ENCODE results near the gene HABP4. TPM values are rescaled to one million over a fixed set of nuclear protein-coding genes. Genes with fewer than 3 reads are reported as not detected.

Gene HABP4
- total RNA-seq, 2 donors from 2014 or later: 2.8 to 4.4 TPM

- Histone ChIP-seq H3K36me3 (no peaks in the 10 kb centered on the region), H3K27ac (no peak overlapping the region), H3K4me3 (no peak overlapping the region), H3K9me3 (no peaks in the 10 kb centered on the region), H3K4me1 (no peaks in the 10 kb centered on the region), H3K9ac (ENCODE audit: low read depth in 2 of 2, low read length in 2 of 2) (no peak overlapping the region), H3K27me3 (no peaks in the 10 kb centered on the region)
- intact Hi-C loops (cut with DNase I): no loop called here
- no peak for TF ChIP-seq CTCF (IDR thresholded peaks at IDR 0.05)
- DNase-seq: no peak
Measured at GRCh38 chr9:96515621-96516470, 65.9 kb downstream of the HABP4 start.

- no peak for DNase-seq
- Histone ChIP-seq H3K27me3 (no peaks in the 10 kb centered on the region), H3K9ac (ENCODE audit: low read depth in 2 of 2, low read length in 2 of 2) (no peak overlapping the region), H3K27ac (no peak overlapping the region), H3K4me1 (no peaks in the 10 kb centered on the region), H3K9me3 (no peaks in the 10 kb centered on the region), H3K4me3 (no peak overlapping the region), H3K36me3 (no peaks in the 10 kb centered on the region)
- intact Hi-C loops (cut with DNase I): no loop called here
- no peak for TF ChIP-seq CTCF (IDR thresholded peaks at IDR 0.05)
Measured at GRCh38 chr9:96519095-96519494, 69.1 kb downstream of the HABP4 start.

GRCh38 chr9:96519787-96520186 lies 69.8 kb downstream of the HABP4 start:
- Histone ChIP-seq H3K4me1 (no peaks in the 10 kb centered on the region), H3K27me3 (no peaks in the 10 kb centered on the region), H3K36me3 (no peaks in the 10 kb centered on the region), H3K27ac (no peak overlapping the region), H3K4me3 (no peak overlapping the region), H3K9ac (ENCODE audit: low read depth in 2 of 2, low read length in 2 of 2) (no peak overlapping the region), H3K9me3 (no peaks in the 10 kb centered on the region)
- TF ChIP-seq CTCF (IDR thresholded peaks at IDR 0.05): no peak
- DNase-seq: no peak
- intact Hi-C loops (cut with DNase I): no loop called here

GRCh38 chr9:96522366-96522765 lies 72.4 kb downstream of the HABP4 start:
- H3K27ac ChIP-seq: no peak overlapping the region
- intact Hi-C loops (cut with DNase I): no loop called here
- no peak for DNase-seq
- no peaks in the 10 kb centered on the region for H3K4me1 ChIP-seq
- no peak overlapping the region for H3K9ac ChIP-seq (ENCODE audit: low read depth in 2 of 2, low read length in 2 of 2)
- no peaks in the 10 kb centered on the region for H3K27me3 ChIP-seq
- no peak overlapping the region for H3K4me3 ChIP-seq
- no peak for TF ChIP-seq CTCF (IDR thresholded peaks at IDR 0.05)
- H3K9me3 ChIP-seq: no peaks in the 10 kb centered on the region
- no peaks in the 10 kb centered on the region for H3K36me3 ChIP-seq

GRCh38 chr9:96523374-96523773 lies 73.4 kb downstream of the HABP4 start:
- intact Hi-C loops (cut with DNase I): no loop called here
- H3K4me1 ChIP-seq: no peaks in the 10 kb centered on the region
- no peak overlapping the region for H3K9ac ChIP-seq (ENCODE audit: low read depth in 2 of 2, low read length in 2 of 2)
- no peak for DNase-seq
- H3K27ac ChIP-seq: no peak overlapping the region
- no peaks in the 10 kb centered on the region for H3K9me3 ChIP-seq
- no peaks in the 10 kb centered on the region for H3K36me3 ChIP-seq
- H3K27me3 ChIP-seq: no peaks in the 10 kb centered on the region
- H3K4me3 ChIP-seq: no peak overlapping the region
- TF ChIP-seq CTCF (IDR thresholded peaks at IDR 0.05): no peak

All from colonic mucosa (tissue), 4 donors.